ENCODE data around the gene NACC2.

DNA sequence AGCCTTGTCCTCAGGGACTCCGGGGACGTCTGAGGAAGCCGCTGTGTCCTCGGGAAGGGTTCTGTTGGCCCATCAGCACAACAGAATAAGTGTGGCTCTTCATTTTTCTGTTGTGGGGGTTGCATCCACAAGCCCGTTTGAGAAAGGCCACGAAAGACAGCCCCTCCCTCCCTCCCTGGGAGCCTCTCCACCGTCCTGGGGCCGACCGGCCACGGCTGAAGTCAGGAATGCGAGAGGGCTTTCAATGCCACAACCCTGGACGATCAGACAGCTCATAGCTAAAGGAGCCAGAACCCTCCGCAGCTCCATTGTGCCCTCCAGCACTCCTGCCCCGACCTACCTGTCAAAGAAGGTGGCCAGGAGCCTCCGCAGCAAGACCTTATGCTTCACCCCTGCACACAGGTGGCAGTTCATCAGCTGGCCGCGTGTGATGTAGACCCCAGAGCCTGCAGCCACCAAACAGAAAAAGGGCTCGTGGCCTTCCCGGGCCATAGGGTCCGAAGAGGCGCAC is 81.5 kb downstream of the NACC2 start:
- no peak for TF ChIP-seq NELFE (IDR thresholded peaks at IDR 0.05; ENCODE audit: insufficient read depth, insufficient read length)
- no peak for TF ChIP-seq SMC3 (conservative IDR thresholded peaks at IDR 0.05; ENCODE audit: insufficient read depth, low read depth, low read length)
- no peak for TF ChIP-seq TCF3 (CRISPR knock-in tag; IDR thresholded peaks at IDR 0.05)
- no peak for TF ChIP-seq SREBF2 (CRISPR knock-in tag; IDR thresholded peaks at IDR 0.05)
- no peak for TF ChIP-seq RBM39 (optimal IDR thresholded peaks at IDR 0.05; ENCODE audit: low read depth, low read length)
- TF ChIP-seq, protein P1, sequence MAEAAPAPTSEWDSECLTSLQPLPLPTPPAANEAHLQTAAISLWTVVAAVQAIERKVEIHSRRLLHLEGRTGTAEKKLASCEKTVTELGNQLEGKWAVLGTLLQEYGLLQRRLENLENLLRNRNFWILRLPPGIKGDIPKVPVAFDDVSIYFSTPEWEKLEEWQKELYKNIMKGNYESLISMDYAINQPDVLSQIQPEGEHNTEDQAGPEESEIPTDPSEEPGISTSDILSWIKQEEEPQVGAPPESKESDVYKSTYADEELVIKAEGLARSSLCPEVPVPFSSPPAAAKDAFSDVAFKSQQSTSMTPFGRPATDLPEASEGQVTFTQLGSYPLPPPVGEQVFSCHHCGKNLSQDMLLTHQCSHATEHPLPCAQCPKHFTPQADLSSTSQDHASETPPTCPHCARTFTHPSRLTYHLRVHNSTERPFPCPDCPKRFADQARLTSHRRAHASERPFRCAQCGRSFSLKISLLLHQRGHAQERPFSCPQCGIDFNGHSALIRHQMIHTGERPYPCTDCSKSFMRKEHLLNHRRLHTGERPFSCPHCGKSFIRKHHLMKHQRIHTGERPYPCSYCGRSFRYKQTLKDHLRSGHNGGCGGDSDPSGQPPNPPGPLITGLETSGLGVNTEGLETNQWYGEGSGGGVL (CRISPR knock-in tag; IDR thresholded peaks at IDR 0.05) = no peak
- TF ChIP-seq MEIS2 (IDR thresholded peaks at IDR 0.05; ENCODE audit: partially characterized antibody) = no peak

All from K562 (cell line).